DMS 273 (cell line): ENCODE results near the gene CAMTA1.

Experiments
- DNase-seq: peaks from one replicate; lab custom pipeline; 2025; ENCODE audit not compliant: unreplicated experiment; lab: John Stamatoyannopoulos, UW

The CAMTA1 gene

GRCh38 chr1:7097938-7098592, 312.8 kb downstream of the CAMTA1 start:
- DNase-seq, result no peak

- DNase-seq, result no peak
Measured at GRCh38 chr1:7098641-7099040, 313.4 kb downstream of the CAMTA1 start.

GRCh38 chr1:7100479-7100878, 315.2 kb downstream of the CAMTA1 start:
- no peak for DNase-seq

GRCh38 chr1:7101187-7101586, 315.9 kb downstream of the CAMTA1 start:
- no peak for DNase-seq

- no peak for DNase-seq
Measured at GRCh38 chr1:7103361-7103782, 318.1 kb downstream of the CAMTA1 start.

GRCh38 chr1:7103874-7104273, 318.6 kb downstream of the CAMTA1 start:
- DNase-seq, result no peak

- DNase-seq, result peak; percentile 32
Measured at GRCh38 chr1:7104339-7104738, 319.1 kb downstream of the CAMTA1 start.

- DNase-seq, result no peak
Measured at GRCh38 chr1:7105269-7105668, 320.0 kb downstream of the CAMTA1 start.

GRCh38 chr1:7106442-7107108, 321.3 kb downstream of the CAMTA1 start:
- no peak for DNase-seq

- no peak for DNase-seq
Measured at GRCh38 chr1:7107109-7107830, 322.0 kb downstream of the CAMTA1 start.

- DNase-seq, result no peak
Measured at GRCh38 chr1:7108251-7108650, 323.0 kb downstream of the CAMTA1 start.

- no peak for DNase-seq
Measured at GRCh38 chr1:7109901-7110300, 324.6 kb downstream of the CAMTA1 start.

GRCh38 chr1:7110321-7110720, 325.1 kb downstream of the CAMTA1 start:
- DNase-seq, result peak; percentile 44

GRCh38 chr1:7111853-7112252, 326.6 kb downstream of the CAMTA1 start:
- DNase-seq, result no peak

- no peak for DNase-seq
Measured at GRCh38 chr1:7113136-7113535, 327.9 kb downstream of the CAMTA1 start.

- DNase-seq, result no peak
Measured at GRCh38 chr1:7113822-7114221, 328.6 kb downstream of the CAMTA1 start.

GRCh38 chr1:7116001-7116400, 330.7 kb downstream of the CAMTA1 start:
- DNase-seq, result no peak

GRCh38 chr1:7117399-7118281, 332.4 kb downstream of the CAMTA1 start:
- peak; percentile 80 for DNase-seq

- no peak for DNase-seq
Measured at GRCh38 chr1:7119156-7119555, 333.9 kb downstream of the CAMTA1 start.

GRCh38 chr1:7120863-7121621, 335.8 kb downstream of the CAMTA1 start:
- DNase-seq, result peak; percentile 28
